Dedifferentiated amniotic fluid mesenchymal stem cell (primary cell): ENCODE measurements around the gene TPSAB1.
"Not testable (repeated sequence)": the region's sequence is repeated elsewhere in the genome, so short reads cannot be mapped to it uniquely, and the experiment has no call there.

Experiments
- DNase-seq: peaks from one replicate; pipeline ENCODE4 v3.0.0-alpha.2; 2016; ENCODE audit errors: extremely low spot score

TPSAB1 gene

DNA sequence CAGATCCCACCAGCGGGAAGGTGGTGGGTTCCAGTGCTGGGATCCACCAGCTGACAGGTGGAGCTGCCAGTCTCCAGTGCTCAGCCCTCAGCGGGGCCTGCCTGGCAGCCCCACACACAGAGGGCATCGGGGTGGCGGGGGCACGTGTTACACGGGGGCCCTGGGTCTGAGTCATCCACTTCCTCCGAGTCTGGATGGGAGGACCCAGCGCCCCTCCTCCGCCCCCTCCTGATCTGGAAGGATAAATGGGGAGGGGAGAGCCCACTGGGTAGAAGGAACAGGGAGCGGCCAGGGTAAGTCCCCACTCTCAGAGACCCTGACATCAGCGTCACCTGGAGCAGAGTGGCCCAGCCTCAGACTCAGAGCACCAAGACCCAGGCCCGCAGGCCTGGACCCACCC, at the start of gene TPSAB1:
TSS of gene TPSAB1 (plus strand) at position 270 of the 400 bp plus-strand sequence. CDS start 234 bp downstream, outside the sequence.
- not testable (repeated sequence) for DNase-seq

DNA sequence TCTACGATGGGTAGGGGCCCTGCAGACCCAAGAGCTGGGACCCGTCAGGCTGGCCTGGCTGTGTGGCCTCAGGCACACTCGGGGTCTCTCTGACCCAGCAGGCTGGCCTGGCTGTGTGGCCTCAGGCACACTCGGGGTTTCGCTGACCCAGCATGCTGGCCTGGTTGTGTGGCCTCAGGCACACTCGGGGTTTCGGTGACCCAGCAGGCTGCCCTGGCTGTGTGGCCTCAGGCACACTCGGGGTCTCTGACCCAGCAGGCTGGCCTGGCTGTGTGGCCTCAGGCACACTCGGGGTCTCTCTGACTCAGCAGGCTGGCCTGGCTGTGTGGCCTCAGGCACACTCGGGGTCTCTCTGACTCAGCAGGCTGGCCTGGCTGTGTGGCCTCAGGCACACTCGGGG, 49.7 kb upstream of the TPSAB1 start:
- not testable (repeated sequence) for DNase-seq

DNA sequence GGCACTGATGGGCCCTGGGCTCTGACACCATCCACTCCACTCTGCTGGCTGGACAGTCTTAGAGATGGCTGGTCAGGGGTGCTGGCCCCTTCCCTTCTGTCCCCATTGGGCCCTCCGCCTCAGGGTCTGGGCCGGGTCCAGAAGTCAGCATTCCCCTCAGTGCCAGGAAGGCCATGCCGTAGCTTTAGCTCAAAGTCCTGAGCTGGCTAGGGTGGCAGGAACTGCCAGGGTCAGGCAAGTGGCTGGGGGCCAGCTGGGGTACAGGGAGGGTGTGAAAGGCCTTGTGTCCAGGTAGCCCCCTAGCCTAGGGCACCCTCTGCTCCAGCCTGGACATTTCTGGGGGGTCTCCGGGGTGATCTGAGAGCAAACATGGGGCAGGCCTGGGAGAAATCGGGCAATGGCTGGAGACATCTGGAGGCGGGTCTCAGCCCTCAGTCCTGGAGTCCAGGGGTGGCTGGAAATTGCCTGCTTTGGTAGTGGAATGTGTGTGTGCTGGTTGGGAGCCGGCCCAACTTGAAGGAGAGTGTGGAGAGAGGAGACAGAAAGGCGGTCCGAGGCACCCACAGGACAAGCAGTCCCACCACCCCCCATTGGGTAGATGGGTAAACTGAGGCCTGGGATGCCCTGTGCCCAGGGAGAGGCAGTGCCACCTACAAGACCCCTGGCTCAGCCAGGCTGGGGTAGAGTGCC, 48.0 kb upstream of the TPSAB1 start:
- no peak for DNase-seq

DNA sequence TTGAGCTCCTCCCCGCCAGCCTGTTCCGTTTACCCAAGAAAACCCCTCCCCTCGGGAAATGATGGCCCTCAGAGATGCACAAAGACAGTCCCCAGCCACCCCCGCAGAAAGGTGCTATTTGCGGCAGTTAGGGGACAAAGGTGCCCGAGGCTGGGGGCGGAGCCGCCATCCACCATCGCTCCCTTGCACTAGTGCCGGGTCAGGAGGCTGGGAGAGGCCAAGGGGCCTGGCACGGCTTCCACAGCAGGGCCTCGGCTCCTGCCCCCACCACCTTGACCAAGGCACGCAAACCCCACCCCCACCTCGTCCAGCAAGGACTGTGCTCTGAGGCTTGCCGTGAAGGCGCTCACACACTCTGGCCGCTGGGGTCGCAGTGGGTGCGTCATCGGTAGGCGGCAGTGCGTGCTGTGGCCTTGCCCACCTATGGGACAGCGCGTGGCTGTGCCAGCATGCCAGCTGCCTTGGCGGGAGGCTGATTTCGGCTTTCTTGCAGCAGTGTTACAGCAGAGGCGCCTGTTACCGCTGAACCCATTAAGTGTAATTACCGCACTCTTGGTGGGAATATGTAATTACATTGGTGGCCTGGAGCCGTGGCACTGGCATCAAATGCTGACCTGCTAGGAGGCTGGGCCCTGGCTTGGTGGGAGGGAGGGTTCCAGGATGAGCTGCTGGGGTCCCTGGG, 47.2 kb upstream of the TPSAB1 start:
- DNase-seq, result no peak

DNA sequence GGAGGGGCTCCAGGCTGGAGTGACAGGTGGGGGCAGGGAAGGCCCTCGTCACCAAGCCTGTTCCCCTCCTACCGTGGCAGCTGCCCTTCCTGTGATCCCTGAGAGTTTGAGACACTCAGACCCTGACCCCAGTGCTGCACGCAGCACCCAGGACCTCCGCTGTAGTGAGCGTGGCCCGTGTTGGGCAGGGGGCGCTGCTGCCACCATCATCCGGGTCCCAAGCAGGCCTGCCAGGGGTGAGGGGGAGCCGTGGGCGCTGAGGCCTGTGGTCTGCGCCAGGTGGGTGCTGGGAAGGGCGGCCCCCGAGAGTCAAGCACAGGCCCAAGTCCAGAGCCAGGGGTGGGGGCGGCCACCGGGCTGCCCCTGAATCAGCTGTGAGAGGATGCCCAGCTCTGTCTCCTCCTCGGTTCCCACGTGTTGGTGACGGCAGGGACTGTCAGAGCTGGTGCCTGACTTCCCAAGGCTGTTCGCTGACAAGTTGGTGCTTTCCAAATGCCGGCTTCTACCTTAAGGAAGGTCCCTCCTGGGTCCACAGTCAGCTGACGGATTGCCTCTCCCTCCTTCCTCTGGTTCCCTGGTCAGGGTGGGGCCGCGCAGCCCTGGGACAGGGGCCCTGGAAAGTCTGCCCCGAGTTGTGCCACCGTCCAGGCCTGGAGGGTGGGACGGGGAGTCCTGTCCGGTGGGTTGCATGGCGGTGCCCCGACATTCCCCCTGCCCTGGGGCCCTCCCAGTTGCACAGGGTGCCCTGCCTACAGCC, 46.5 kb upstream of the TPSAB1 start:
- no peak for DNase-seq

DNA sequence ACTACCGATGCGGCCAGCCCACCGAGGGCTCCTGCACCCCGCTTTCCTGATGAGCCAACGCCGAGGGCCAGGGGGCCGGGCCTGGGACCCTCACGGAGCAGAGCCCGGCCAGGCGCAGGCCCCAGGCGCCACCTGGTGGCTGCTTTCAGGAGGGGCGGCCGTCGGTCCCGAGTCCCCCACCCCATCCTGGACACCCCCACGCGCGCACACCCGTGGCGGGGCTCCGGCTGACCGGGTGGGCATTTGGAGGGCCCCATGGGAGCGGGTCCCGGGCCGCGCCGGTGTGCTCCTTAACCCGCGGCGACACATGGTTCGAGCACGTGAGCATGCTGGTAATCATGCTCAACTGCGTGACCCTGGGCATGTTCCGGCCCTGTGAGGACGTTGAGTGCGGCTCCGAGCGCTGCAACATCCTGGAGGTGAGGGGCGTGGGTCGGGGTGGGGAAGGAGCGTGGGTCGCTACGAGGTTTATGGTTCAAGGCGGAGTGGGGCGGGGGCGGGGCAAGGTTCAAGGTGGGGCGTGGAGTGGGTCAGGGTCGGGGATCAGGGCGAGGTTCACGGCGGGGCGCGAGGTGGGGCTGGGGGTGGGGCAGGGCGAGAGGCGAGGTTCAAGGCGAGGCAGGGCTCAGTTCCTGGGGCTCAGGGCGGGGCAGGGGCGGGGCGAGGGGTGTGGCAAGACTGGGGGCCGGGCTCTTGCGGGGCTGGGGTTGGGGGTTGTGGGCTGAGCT, 45.7 kb upstream of the TPSAB1 start:
- no peak for DNase-seq

DNA sequence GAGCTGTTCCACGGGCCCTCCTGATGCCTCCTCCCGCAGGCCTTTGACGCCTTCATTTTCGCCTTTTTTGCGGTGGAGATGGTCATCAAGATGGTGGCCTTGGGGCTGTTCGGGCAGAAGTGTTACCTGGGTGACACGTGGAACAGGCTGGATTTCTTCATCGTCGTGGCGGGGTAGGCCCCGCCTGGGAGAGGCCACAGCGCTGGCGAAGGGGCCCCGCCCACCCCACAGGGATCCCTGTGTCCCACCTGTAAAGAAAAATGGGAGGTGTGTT, 45.2 kb upstream of the TPSAB1 start:
- DNase-seq, result no peak

DNA sequence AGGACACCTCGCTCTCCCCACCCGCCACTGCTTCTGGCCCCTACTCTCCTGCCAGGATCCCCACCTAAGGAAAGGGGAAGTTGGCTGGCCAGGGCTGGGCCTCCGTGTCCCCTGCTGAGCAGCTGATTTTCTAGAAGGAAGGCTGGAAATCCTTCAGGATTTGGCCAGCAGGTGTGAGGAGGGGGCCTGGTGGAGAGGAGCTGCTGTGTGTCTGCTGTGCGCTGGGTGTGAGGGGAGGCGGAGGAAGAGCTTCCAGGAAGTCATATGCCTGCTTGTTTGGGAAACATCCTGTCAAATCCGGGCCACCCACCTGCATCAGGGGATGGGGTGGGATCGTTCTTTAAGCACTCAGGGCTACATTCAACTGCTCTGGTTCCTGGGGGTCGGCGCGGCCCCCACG, 44.0 kb upstream of the TPSAB1 start:
- DNase-seq, result no peak

DNA sequence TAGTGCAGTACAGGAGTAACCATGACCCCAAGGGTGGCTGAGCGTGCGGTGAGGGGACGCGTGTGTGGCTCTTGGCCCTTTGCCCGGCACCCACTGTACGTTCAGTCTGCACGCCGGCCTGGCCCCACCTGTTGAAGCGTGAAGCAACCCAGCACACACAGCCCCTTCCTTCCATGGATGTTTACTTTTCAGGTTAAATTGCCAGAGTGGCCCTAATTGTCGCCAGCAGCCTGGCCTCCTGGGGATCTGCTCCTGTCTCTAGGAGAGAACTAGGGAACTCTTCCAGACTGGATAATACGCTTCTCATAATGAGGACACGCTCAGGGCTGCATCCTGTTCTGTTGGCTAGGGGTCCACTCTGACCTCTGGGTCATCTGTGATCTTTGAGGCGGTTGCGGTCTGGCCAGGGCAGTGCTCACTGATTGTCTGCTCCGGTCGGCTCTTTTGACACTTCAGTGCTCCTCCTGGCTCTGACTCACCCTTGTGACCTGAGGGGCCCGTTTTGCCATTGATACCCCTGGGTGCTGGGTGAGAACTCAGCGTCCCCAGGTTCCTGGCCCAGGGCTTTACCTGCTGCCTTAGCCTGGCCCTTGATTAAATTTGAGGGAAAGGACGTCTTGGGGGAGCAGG, 43.2 kb upstream of the TPSAB1 start:
- DNase-seq, result no peak

DNA sequence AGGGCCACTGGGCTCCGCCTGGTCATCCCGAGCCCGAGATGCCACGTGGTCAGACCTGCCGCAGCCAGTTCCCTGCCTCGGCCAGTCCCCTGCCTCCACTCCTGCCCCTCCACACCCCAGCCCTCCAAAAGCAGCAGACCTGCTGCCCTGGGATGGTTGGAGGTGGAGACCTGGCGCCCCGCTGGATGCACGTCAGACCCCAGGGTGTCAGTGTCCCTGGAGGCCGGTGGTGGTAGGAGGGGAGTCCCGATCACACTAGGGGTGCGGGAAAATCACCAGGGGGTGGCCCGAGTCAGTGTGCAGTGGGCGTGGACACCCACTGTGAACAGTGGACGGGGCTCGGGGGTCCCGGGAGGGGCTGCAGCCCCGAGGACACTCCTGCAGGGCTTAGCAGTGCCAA, 42.3 kb upstream of the TPSAB1 start:
- DNase-seq, result no peak

DNA sequence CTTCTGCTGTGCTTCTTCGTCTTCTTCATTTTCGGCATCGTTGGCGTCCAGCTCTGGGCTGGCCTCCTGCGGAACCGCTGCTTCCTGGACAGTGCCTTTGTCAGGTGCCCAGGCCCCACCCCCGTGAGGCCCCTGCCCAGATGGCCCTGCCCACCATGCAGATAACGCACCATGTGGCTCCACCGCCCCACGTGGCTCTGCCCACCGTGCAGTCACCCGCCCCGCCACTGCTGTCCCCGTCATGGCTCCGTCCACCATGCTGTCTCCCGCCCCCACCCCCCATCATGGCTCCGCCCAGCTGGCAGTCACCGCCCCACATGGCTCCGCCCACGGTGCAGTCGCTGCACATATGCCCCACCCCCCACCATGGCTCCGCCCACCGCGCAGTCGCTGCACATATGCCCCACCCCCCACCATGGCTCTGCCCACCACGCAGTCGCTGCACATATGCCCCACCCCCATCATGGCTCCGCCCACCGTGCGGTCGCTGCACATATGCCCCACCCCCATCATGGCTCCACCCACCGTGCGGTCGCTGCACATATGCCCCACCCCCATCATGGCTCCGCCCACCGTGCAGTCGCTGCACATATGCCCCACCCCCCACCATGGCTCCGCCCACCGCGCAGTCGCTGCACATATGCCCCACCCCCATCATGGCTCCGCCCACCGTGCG, 41.7 kb upstream of the TPSAB1 start:
- DNase-seq, result not testable (repeated sequence)

DNA sequence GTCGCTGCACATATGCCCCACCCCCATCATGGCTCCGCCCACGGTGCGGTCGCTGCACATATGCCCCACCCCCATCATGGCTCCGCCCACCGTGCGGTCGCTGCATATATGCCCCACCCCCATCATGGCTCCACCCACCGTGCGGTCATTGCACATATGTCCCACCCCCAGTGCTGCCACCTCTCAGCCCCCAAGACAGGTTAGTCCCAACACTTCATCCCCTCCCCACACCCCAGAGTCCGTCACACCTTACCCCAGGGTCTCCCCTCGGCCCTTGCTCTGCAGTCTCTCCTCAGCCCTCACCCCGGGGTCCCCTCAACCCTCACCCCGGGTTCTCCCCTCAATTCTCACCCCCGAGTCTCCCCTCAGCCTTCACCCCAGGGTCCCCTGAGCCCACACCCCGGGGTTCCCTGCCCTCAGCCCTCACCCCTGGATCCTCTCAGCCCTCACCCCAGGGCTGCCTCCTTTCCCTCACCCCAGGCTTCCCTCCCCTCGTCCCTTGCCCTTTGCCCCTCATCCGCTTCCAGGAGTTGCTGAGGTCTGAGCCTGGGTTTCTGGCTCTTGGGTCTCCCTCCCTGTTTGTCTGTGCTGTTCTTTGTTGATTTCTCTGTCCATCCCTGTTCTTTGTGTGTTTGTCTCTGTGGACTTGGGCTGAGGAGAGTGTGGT, 41.0 kb upstream of the TPSAB1 start:
- DNase-seq, result no peak

DNA sequence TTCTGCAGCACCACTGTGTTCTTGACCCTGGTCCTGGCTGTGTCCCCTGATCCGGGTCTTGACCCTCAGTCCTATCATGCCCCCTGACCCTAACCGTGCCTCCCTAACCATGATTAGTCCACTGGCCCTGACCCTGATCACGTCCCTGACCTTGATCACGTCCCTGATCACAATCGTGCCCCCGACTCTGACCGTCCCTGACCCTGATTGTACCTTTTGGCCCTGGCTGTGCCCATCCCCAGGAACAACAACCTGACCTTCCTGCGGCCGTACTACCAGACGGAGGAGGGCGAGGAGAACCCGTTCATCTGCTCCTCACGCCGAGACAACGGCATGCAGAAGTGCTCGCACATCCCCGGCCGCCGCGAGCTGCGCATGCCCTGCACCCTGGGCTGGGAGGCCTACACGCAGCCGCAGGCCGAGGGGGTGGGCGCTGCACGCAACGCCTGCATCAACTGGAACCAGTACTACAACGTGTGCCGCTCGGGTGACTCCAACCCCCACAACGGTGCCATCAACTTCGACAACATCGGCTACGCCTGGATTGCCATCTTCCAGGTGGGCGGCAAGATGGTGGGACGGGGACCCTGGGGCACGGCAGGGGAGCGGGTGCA, 40.4 kb upstream of the TPSAB1 start:
- DNase-seq, result no peak

DNA sequence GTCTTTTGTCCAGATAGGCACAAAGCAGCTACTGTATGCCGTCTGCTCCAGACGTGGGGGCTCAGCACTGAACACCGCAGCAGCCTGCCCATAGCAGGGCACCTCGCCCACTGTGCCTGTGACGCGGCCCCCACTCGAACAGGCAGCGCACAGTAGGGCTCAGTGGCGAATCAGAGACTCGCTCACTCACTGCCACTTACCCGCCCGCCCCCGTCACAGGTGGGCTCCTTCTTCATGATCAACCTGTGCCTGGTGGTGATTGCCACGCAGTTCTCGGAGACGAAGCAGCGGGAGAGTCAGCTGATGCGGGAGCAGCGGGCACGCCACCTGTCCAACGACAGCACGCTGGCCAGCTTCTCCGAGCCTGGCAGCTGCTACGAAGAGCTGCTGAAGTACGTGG, 39.1 kb upstream of the TPSAB1 start:
- DNase-seq, result no peak

DNA sequence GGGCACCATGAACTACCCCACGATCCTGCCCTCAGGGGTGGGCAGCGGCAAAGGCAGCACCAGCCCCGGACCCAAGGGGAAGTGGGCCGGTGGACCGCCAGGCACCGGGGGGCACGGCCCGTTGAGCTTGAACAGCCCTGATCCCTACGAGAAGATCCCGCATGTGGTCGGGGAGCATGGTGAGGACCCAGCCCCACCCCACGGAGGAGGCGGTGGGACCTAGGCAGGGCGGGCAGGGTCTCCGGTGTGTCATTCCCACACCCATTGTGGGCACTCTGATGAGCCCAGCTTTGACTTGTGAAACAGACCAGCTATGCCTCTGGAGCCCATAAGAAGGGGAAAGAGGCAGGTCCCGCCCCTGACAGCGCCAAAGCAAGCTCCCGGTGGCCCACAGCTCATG, 38.2 kb upstream of the TPSAB1 start:
- no peak for DNase-seq

DNA sequence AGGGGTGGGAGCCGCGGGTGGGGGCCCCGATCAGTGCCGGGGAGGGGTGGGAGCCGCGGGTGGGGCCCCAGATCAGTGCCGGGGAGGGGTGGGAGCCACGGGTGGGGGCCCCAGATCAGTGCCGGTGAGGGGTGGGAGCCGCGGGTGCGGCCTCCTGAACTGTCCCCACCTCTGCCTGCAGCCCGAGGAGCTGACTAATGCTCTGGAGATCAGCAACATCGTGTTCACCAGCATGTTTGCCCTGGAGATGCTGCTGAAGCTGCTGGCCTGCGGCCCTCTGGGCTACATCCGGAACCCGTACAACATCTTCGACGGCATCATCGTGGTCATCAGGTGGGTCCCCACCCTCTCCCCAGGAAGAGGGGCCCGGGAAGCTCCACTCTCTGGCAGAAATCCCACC, 35.6 kb upstream of the TPSAB1 start:
- DNase-seq, result no peak

DNA sequence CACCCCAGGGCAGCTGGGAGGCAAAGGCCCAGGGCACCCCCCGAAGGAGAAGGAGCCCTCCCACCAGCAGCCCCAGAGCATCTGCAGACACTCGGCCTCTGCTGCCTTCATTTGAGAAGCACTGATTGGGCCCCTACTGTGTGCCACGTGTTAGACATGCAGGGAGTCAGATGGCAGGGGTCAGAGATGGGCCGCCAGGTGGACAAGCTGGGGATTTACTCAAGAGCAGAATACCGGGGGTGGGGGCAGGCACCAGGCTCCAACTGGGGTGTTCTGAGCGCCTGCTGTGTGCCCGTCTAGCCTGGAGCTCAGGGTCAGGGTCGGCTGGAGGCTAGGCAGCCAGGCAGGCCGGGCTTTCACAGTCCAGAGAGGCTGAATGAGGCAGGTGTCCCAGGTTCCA, 34.2 kb upstream of the TPSAB1 start:
- no peak for DNase-seq

DNA sequence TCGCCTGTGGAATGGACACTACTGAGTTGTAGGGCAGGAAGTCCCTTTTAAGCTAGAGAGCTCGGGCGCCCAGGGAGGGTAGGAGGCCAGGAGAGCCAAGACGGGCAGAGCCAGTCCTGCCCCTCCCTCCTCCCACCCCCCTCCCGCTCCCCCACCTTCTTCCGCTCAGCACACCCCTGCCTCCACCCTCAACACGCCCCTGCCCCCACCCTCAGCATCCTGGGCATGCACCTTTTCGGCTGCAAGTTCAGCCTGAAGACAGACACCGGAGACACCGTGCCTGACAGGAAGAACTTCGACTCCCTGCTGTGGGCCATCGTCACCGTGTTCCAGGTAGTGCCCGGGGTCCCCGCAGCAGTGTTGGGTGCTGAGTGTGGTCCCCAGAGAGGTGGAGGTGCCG, 33.7 kb upstream of the TPSAB1 start:
- no peak for DNase-seq

DNA sequence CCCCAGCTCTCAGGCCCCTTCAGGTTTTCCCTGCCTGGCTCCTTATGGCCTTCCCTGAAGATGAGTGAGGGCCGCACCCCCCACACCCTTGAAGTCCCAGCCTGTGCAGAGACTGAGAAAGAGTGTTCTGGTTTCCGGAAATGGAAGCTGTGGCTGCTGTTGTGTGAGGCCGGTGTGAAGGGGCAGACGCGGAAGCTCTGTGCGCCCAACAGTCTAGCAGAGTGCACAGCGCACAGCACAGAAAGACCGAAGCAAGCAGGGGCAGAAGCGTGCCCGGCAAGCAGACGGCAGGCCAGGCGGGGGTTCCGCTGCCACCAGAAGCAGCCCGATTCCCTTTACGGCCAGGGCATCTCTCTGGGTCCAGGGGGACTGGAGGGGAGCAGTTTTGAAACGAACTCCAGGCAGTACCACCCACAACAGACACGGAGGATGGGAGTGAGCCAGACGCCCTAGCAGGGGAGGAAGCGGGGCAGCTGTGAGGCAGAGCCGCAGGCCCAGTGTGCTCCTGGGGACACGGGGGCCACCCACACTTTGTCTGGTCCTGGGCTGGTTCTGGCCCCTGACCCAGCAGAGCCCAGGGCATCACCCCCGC, 32.2 kb upstream of the TPSAB1 start:
- DNase-seq, result no peak

DNA sequence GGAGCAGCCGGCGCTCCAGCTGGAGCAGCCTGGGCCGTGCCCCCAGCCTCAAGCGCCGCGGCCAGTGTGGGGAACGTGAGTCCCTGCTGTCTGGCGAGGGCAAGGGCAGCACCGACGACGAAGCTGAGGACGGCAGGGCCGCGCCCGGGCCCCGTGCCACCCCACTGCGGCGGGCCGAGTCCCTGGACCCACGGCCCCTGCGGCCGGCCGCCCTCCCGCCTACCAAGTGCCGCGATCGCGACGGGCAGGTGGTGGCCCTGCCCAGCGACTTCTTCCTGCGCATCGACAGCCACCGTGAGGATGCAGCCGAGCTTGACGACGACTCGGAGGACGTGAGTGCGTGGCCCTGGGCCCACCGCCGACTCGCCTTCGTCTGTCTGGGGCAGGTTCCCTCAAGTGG, 31.4 kb upstream of the TPSAB1 start:
- no peak for DNase-seq
